SHP77 treated with DMSO at 0.1 percent for 48 hours (cell line): Measurements from ENCODE around the gene CHIC2.

ENCODE experiments used
- DNase-seq: peaks from one replicate; lab custom pipeline; 2025; lab: John Stamatoyannopoulos, UW

CHIC2 gene

GRCh38 chr4:54005475-54005874 is 58.9 kb downstream of the CHIC2 start:
- no peak for DNase-seq

- no peak for DNase-seq
Measured at GRCh38 chr4:54004463-54004862, 59.9 kb downstream of the CHIC2 start.

- no peak for DNase-seq
Measured at GRCh38 chr4:54001668-54002365, 62.6 kb downstream of the CHIC2 start.

GRCh38 chr4:53997898-53998297 is 66.5 kb downstream of the CHIC2 start:
- DNase-seq = no peak

GRCh38 chr4:53994382-53995102 is 69.9 kb downstream of the CHIC2 start:
- no peak for DNase-seq

GRCh38 chr4:53992785-53993184 is 71.6 kb downstream of the CHIC2 start:
- DNase-seq = no peak

- no peak for DNase-seq
Measured at GRCh38 chr4:53991821-53992220, 72.6 kb downstream of the CHIC2 start.

GRCh38 chr4:53990641-53991040 is 73.8 kb downstream of the CHIC2 start:
- DNase-seq = no peak

- DNase-seq = no peak
Measured at GRCh38 chr4:53987761-53988171, 76.6 kb downstream of the CHIC2 start.

- DNase-seq = no peak
Measured at GRCh38 chr4:53986062-53986461, 78.3 kb downstream of the CHIC2 start.

GRCh38 chr4:53981567-53981966 is 82.8 kb downstream of the CHIC2 start:
- DNase-seq = no peak

GRCh38 chr4:53981066-53981465 is 83.3 kb downstream of the CHIC2 start:
- no peak for DNase-seq

- no peak for DNase-seq
Measured at GRCh38 chr4:53974561-53974960, 89.8 kb downstream of the CHIC2 start.

- DNase-seq = no peak
Measured at GRCh38 chr4:53967986-53968385, 96.4 kb downstream of the CHIC2 start.

GRCh38 chr4:53963781-53964180 is 100.6 kb downstream of the CHIC2 start:
- peak; percentile 76 for DNase-seq

- no peak for DNase-seq
Measured at GRCh38 chr4:53963336-53963735, 101.1 kb downstream of the CHIC2 start.

- no peak for DNase-seq
Measured at GRCh38 chr4:53962516-53963225, 101.7 kb downstream of the CHIC2 start.

- no peak for DNase-seq
Measured at GRCh38 chr4:53961351-53961750, 103.1 kb downstream of the CHIC2 start.

GRCh38 chr4:53960843-53961242 is 103.6 kb downstream of the CHIC2 start:
- DNase-seq = no peak
